GM10266 (cell line): ENCODE data around the gene SLC25A41.
"Not testable (repeated sequence)": the region's sequence is repeated elsewhere in the genome, so short reads cannot be mapped to it uniquely, and the experiment has no call there.

Experiments used
- DNase-seq: peaks from one replicate; pipeline ENCODE4 v3.0.0; 2012; ENCODE audit errors: extremely low spot score
- CTCF ChIP-seq: IDR thresholded peaks from 2 replicates; pipeline ENCODE4 v1.5.1; 2012; ENCODE audit warnings: mild to moderate bottlenecking, low read depth; ENCODE audit not compliant: control insufficient read depth, insufficient read depth; ENCODE audit errors: missing control alignments

SLC25A41 gene

GRCh38 chr19:6440905-6441304, 7.3 kb upstream of the SLC25A41 start:
- TF ChIP-seq CTCF: no peak
- no peak for DNase-seq

- DNase-seq: no peak
- TF ChIP-seq CTCF: no peak
Measured at GRCh38 chr19:6439743-6440142, 6.2 kb upstream of the SLC25A41 start.

GRCh38 chr19:6433165-6433564, 398 bp downstream of the SLC25A41 start:
- TF ChIP-seq CTCF: no peak
- no peak for DNase-seq

GRCh38 chr19:6431891-6432290, 1.7 kb downstream of the SLC25A41 start:
- TF ChIP-seq CTCF: no peak

GRCh38 chr19:6429419-6430221, 3.9 kb downstream of the SLC25A41 start:
- no peak for DNase-seq
- no peak for TF ChIP-seq CTCF

More at GRCh38 chr19:6431891-6432290, 1.7 kb downstream of the SLC25A41 start:
- no peak for DNase-seq

- DNase-seq: not testable (repeated sequence)
Measured at GRCh38 chr19:6428692-6429418, 4.7 kb downstream of the SLC25A41 start.

- DNase-seq: no peak
- TF ChIP-seq CTCF: no peak
Measured at GRCh38 chr19:6427131-6427530, 6.4 kb downstream of the SLC25A41 start.
